GM18526 (cell line): Measurements from ENCODE around the gene DMRT3.

Experiments
- POLR2A ChIP-seq: IDR thresholded peaks from 3 replicates; pipeline ENCODE4 v1.6.1; 2011; ENCODE audit not compliant: insufficient read length; ENCODE audit errors: extremely low read depth

Gene DMRT3

GRCh38 chr9:977838-978830 lies 1.7 kb downstream of the DMRT3 start:
- no peak for TF ChIP-seq POLR2A

- TF ChIP-seq POLR2A = no peak
Measured at GRCh38 chr9:979983-980382, 3.5 kb downstream of the DMRT3 start.

DNA sequence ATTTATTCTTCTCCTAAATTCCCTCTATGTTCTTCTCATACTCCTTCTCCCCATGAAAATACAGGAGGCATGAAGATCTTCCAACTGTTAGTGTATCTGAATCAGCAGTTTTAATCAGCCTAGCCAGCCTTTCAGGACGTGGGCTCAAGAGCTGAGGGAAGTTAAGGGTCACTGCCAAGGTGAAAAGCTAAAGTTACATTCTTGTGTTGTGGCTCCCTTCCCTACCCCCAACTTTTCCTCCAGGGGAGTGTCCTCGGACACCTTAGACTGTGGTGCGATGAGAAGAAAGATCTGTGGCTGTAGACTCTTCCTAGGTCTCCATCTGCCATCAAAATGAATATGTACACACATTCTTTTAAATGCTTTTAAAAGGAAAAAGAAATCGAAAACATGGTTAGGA lies 4.2 kb downstream of the DMRT3 start:
- no peak for TF ChIP-seq POLR2A

- no peak for TF ChIP-seq POLR2A
Measured at GRCh38 chr9:981491-981898, 5.0 kb downstream of the DMRT3 start.

DNA sequence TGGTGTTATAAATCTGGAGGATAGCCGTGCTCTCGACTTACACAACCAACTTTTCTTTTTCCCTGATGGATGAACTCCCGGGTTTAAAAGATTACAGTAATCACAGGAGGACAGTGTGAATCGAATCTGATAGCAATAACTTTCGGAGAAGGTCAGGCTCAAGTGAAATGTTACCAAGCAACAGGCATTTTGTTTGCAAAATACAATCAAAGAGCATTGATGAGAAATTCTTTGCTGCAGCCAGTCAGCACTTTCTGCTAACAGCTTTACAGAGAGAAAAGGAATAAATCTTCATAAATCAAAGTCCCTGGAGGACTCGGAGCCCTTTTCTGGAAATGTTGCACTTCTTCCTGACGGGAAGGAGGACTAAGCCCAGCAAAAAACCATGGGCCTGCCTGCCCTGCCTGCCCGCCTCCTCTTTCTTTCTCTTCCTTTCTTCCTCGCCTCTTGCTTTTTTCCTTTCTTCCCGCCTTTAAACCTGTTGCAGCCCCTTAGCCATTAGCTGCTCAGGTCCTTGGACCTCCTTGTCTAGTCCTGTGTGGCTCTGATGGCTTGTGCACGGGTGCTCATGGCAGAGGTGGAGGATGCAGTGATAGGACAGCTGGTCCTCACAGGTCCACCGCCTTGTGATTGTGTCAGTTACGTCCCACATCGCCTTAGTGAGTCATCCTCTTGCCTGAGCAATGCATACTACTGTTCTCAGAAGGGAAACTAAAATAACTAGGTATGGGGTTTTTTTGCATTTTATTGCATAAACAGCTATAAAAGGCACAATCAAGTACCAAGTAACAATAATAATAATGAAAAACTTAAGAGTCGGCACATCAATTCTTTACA lies 6.2 kb downstream of the DMRT3 start:
- no peak for TF ChIP-seq POLR2A

- TF ChIP-seq POLR2A = no peak
Measured at GRCh38 chr9:994005-994404, 17.6 kb downstream of the DMRT3 start.

DNA sequence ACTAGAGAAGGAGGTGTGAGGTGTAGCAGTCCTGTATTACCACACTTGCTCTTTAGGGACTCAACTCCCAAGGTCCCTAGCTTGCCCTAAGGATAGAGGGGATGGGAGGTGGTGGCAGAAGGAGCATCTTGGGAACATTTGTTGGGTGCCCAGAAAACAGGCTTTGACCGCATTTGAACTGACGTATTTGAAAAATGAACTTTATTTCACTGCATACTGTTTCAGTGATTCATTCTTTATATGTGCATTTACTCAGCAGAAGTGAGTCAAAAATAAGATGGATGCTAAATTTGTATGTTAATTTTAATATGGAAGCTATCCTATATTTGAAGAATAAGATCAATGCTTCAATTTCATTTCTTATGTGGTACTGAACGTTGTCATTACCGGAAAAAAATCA lies 18.7 kb downstream of the DMRT3 start:
- TF ChIP-seq POLR2A = no peak

GRCh38 chr9:995781-996180 lies 19.3 kb downstream of the DMRT3 start:
- TF ChIP-seq POLR2A = no peak

DNA sequence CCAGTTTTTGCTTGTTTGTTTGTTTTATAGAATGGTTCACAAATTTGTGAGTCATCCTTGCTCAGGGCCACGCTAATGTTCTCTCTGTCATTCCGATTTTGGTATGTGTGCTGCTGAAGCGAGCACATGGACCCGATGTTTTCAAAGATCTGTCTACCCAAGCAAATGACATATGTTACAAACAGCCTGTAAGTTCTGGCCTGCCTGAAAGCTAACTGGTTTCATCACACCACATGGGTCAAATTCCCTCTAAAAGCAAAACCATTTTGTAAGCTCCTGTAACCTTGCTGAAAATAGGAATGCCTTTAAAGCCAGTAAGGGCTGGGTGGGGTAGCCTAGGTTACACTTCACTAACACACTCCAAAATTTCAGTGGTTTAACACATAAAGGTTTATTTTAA lies 25.4 kb downstream of the DMRT3 start:
- TF ChIP-seq POLR2A = no peak

DNA sequence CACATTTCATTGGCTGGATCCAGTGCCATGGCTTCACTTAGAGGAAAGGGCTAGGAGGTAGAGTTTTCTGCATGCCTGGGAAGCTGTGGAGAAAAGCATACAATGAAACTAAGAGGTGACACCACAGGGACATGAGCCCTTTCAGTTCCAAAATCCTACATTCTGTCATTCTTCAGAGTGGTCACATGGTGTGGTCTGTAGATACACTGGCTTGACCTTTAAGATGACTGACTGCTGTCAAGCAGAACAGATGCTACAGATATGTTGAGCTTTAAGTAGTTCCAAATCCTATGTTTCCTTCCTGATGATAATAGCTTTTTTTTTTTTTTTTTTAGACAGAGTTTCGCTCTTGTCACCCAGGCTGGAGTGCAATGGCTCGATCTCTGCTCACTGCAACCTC lies 26.2 kb downstream of the DMRT3 start:
- no peak for TF ChIP-seq POLR2A

DNA sequence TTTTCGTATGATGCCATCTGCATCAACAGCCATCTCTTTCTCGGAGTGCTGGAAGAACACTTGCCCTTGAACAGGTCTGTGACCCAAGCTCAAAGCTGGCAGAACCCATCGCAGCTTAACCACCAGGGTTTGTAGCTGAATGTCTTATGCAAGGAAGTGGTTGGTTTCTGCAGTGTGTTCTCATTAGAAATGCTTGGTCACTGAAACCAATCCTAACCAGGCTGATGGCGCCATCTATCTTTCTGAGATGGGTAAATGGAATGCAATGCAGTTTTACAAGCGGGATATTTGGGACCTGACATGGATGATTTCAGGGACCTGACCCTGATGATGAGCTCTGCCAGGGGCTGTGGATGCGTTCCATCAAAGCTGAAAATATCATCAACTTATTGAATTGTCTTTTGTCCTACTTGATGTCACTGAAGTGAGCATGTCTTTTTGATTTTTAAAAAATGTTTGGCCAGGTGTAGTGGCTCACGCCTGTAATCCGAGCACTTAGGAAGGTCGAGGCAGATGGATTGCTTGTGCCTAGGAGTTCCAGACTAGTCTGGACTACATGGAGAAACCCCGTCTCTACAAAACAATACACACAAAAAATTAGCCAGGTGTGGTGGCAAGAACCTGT lies 28.7 kb downstream of the DMRT3 start:
- no peak for TF ChIP-seq POLR2A

GRCh38 chr9:1007312-1007711 lies 30.9 kb downstream of the DMRT3 start:
- no peak for TF ChIP-seq POLR2A

DNA sequence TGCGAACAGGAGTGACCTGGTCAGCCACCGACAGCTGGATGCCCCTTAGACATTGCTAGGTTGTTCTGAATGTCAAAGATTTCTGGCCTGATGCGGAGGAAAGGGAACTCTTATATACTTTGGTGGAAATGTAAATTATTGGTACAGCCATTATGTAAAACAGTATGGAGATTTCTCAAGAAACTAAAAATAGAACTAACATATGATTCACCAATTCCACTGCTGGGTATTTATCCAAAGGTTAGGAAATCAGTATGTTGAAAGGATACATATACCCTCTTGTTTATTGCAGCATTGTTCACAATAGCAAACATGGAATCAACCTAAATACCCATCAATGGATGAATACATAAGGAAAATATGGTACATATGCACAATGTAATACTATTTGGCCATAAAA lies 31.8 kb downstream of the DMRT3 start:
- TF ChIP-seq POLR2A = no peak

DNA sequence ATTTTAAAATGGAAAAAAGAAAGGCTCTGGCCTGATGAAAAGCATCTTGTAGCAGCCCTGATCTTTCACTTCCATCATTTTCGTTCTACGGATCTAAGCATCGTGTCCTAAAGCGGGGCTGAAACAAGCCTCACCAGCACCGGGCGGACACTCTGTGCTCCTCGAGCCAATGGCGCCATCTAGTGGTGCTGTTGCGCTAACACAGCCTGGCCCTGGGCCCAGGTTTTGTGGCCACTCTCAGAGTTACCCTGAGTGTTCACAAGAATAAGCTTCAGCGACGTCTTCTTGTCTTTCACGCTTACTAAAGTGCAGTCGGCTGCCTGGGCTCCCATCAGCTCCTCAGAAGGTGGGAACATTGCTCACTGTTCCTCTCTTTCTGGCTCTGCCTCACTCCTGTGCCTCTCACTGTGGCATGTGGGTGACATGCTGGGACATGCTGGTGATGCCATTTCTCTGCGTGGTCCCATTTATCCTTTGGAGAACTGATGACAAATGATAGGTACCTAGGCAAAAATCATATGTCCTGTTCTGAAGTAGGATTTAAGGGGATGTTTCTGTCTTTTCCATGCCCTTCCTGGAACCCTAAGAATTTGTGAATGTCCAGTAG lies 32.7 kb downstream of the DMRT3 start:
- TF ChIP-seq POLR2A = no peak

- TF ChIP-seq POLR2A = no peak
Measured at GRCh38 chr9:1013021-1013420, 36.6 kb downstream of the DMRT3 start.
